HEK293 (cell line): Measurements from ENCODE around the gene CCDC184.

Experiments used
- CTCF ChIA-PET: fragments of 350-600 bp; formaldehyde crosslinking; extraction: SDS; loops from one replicate; lab custom pipeline; 2021; ENCODE audit warnings: antibody characterized with exemption; lab: Yijun Ruan, JAX
- POLR2A ChIA-PET: fragments of 300-600 bp; formaldehyde crosslinking; extraction: SDS; loops from one replicate; lab custom pipeline; 2020; ENCODE audit warnings: antibody characterized with exemption, inconsistent platforms; lab: Yijun Ruan, JAX
- H3K27ac ChIP-seq: fragments of 200-500 bp; sonication (Bioruptor generic); 2 replicates; pipeline ENCODE4 v1.5.1; 2014; ENCODE audit warnings: low read depth, low read length, control low read depth, inconsistent platforms; ENCODE audit errors: extremely low read depth
- H3K36me3 ChIP-seq, 2 experiments: fragments of 200-500 bp in 1 of 2; sonication (Bioruptor generic) in 1 of 2; 1 replicate in 1 of 2; 2 replicates in 1 of 2; pipeline ENCODE4 v1.5.1; 2014 to 2017; ENCODE audit warnings: inconsistent platforms in 2 of 2, low read length in 2 of 2; ENCODE audit not compliant: control insufficient read depth in 2 of 2, insufficient read depth in 1 of 2
- H3K4me1 ChIP-seq: fragments of 200-500 bp; sonication (Bioruptor generic); 2 replicates; pipeline ENCODE4 v1.5.1; 2014; ENCODE audit warnings: mild to moderate bottlenecking, low read length, inconsistent platforms; ENCODE audit not compliant: control insufficient read depth, insufficient read depth
- H3K4me3 ChIP-seq: 2 replicates; pipeline ENCODE4 v1.5.1; 2011; ENCODE audit warnings: low read depth, mild to moderate bottlenecking, control low read depth, low read length, moderate library complexity
- H3K9me3 ChIP-seq: fragments of 200-500 bp; sonication (Bioruptor generic); 2 replicates; pipeline ENCODE4 v1.5.1; 2014; ENCODE audit warnings: low read depth, low read length, inconsistent platforms; ENCODE audit not compliant: control insufficient read depth, insufficient read depth
- BCL6B ChIP-seq: fragments of 450-650 bp; formaldehyde crosslinking; IDR thresholded peaks from 2 replicates; pipeline ENCODE4 v1.5.1; 2017; ENCODE audit warnings: missing biosample characterization, missing genetic modification characterization
- CTCF ChIP-seq: fragments of 450-650 bp; formaldehyde crosslinking; IDR thresholded peaks from 2 replicates; pipeline ENCODE4 v1.5.1; 2016; ENCODE audit warnings: missing biosample characterization, missing genetic modification characterization
- GLIS1 ChIP-seq: fragments of 450-650 bp; formaldehyde crosslinking; IDR thresholded peaks from 2 replicates; pipeline ENCODE4 v1.5.1; 2016; ENCODE audit warnings: missing biosample characterization, missing genetic modification characterization
- KLF1 ChIP-seq: fragments of 450-650 bp; formaldehyde crosslinking; IDR thresholded peaks from 2 replicates; pipeline ENCODE4 v1.5.1; 2016; ENCODE audit warnings: missing biosample characterization, missing genetic modification characterization
- KLF16 ChIP-seq: fragments of 450-650 bp; formaldehyde crosslinking; IDR thresholded peaks from 2 replicates; pipeline ENCODE4 v1.5.1; 2017; ENCODE audit warnings: missing biosample characterization, missing genetic modification characterization
- PRDM1 ChIP-seq: fragments of 450-650 bp; formaldehyde crosslinking; IDR thresholded peaks from 2 replicates; pipeline ENCODE4; 2016; ENCODE audit warnings: missing biosample characterization, missing genetic modification characterization
- PRDM6 ChIP-seq: fragments of 450-650 bp; formaldehyde crosslinking; IDR thresholded peaks from 2 replicates; pipeline ENCODE4 v1.5.1; 2017; ENCODE audit warnings: missing biosample characterization, missing genetic modification characterization
- REPIN1 ChIP-seq: fragments of 450-650 bp; formaldehyde crosslinking; IDR thresholded peaks from 2 replicates; pipeline ENCODE4 v1.5.1; 2017; ENCODE audit warnings: missing biosample characterization, missing genetic modification characterization, low read depth
- SALL2 ChIP-seq: fragments of 450-650 bp; formaldehyde crosslinking; IDR thresholded peaks from 2 replicates; pipeline ENCODE4 v1.5.0; 2017; ENCODE audit warnings: missing biosample characterization, mild to moderate bottlenecking, missing genetic modification characterization, borderline replicate concordance
- SCRT2 ChIP-seq: fragments of 450-650 bp; formaldehyde crosslinking; IDR thresholded peaks from 2 replicates; pipeline ENCODE4 v1.5.1; 2016; ENCODE audit warnings: missing biosample characterization, missing genetic modification characterization
- SP3 ChIP-seq: fragments of 450-650 bp; formaldehyde crosslinking; IDR thresholded peaks from 2 replicates; pipeline ENCODE4 v1.5.1; 2016; ENCODE audit warnings: missing biosample characterization, missing genetic modification characterization
- YY2 ChIP-seq: fragments of 450-650 bp; formaldehyde crosslinking; IDR thresholded peaks from 2 replicates; pipeline ENCODE4 v1.5.1; 2016; ENCODE audit warnings: missing biosample characterization, missing genetic modification characterization
- ZFHX2 ChIP-seq: fragments of 450-650 bp; formaldehyde crosslinking; conservative IDR thresholded peaks from 2 replicates; pipeline ENCODE4 v1.5.1; 2016; ENCODE audit warnings: missing biosample characterization, missing genetic modification characterization
- ZNF133 ChIP-seq: fragments of 450-650 bp; formaldehyde crosslinking; IDR thresholded peaks from 2 replicates; pipeline ENCODE4 v1.5.1; 2016; ENCODE audit warnings: missing biosample characterization, missing genetic modification characterization
- ZNF16 ChIP-seq: fragments of 450-650 bp; formaldehyde crosslinking; IDR thresholded peaks from 2 replicates; pipeline ENCODE4 v1.5.1; 2016; ENCODE audit warnings: low read depth, missing biosample characterization, missing genetic modification characterization
- ZNF266 ChIP-seq: fragments of 450-650 bp; formaldehyde crosslinking; IDR thresholded peaks from 2 replicates; pipeline ENCODE4 v1.5.1; 2016; ENCODE audit warnings: missing biosample characterization, missing genetic modification characterization, low read depth
- ZNF335 ChIP-seq: fragments of 450-650 bp; formaldehyde crosslinking; conservative IDR thresholded peaks from 2 replicates; pipeline ENCODE4 v1.5.1; 2016; ENCODE audit warnings: missing biosample characterization, missing genetic modification characterization
- ZNF426 ChIP-seq: fragments of 450-650 bp; formaldehyde crosslinking; IDR thresholded peaks from 2 replicates; pipeline ENCODE4 v1.5.1; 2017; ENCODE audit warnings: missing biosample characterization, missing genetic modification characterization, mild to moderate bottlenecking, inconsistent platforms, moderate library complexity
- ZNF548 ChIP-seq: fragments of 450-650 bp; formaldehyde crosslinking; IDR thresholded peaks from 2 replicates; pipeline ENCODE4 v1.5.1; 2016; ENCODE audit warnings: missing biosample characterization, missing genetic modification characterization
- ZNF558 ChIP-seq: fragments of 450-650 bp; formaldehyde crosslinking; IDR thresholded peaks from 2 replicates; pipeline ENCODE4 v1.5.1; 2016; ENCODE audit warnings: missing biosample characterization, missing genetic modification characterization
- ZNF621 ChIP-seq: fragments of 450-650 bp; formaldehyde crosslinking; IDR thresholded peaks from 2 replicates; pipeline ENCODE4 v1.5.1; 2017; ENCODE audit warnings: missing biosample characterization, missing genetic modification characterization
- TF ChIP-seq, protein P1 (sequence below): fragments of 450-650 bp; formaldehyde crosslinking; IDR thresholded peaks from 2 replicates; pipeline ENCODE4 v1.5.1; 2016; ENCODE audit warnings: missing biosample characterization, missing genetic modification characterization
- TF ChIP-seq, protein P2 (sequence below): fragments of 450-650 bp; formaldehyde crosslinking; IDR thresholded peaks from 2 replicates; pipeline ENCODE4 v1.5.1; 2016; ENCODE audit warnings: missing biosample characterization, missing genetic modification characterization
- TF ChIP-seq, protein P3 (sequence below): fragments of 450-650 bp; formaldehyde crosslinking; IDR thresholded peaks from 2 replicates; pipeline ENCODE4 v1.5.1; 2016; ENCODE audit warnings: missing biosample characterization, missing genetic modification characterization

The CCDC184 gene

DNA sequence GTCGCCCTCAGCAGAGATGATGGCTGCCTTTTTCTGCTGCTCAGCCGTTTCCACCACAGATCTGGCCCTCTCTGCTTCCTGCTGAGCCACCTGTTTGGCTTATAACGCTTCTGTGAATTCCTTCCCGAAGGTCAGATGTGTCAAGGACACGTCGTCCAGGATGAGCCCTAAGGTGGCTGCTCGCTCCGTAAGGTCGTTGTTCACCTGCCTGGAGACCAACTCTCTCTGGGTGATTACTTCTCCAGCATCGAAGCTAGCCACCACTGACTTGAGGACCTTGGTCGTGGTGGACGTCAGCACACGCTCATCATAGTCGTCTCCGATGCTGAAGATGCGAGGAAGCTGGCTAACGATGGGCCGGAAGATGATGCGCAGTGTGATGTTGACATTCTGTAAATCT is 14.4 kb upstream of the CCDC184 start:
- TF ChIP-seq CTCF (tag by site-specific recombination) (no peak), ZNF335 (tag by site-specific recombination) (no peak), YY2 (no peak), GLIS1 (no peak), SP3 (tag by site-specific recombination) (no peak), SALL2 (tag by site-specific recombination) (no peak), ZNF16 (tag by site-specific recombination) (no peak), ZFHX2 (no peak), KLF1 (no peak), ZNF548 (tag by site-specific recombination) (no peak)
- TF ChIP-seq, protein P1, sequence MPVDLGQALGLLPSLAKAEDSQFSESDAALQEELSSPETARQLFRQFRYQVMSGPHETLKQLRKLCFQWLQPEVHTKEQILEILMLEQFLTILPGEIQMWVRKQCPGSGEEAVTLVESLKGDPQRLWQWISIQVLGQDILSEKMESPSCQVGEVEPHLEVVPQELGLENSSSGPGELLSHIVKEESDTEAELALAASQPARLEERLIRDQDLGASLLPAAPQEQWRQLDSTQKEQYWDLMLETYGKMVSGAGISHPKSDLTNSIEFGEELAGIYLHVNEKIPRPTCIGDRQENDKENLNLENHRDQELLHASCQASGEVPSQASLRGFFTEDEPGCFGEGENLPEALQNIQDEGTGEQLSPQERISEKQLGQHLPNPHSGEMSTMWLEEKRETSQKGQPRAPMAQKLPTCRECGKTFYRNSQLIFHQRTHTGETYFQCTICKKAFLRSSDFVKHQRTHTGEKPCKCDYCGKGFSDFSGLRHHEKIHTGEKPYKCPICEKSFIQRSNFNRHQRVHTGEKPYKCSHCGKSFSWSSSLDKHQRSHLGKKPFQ (tag by site-specific recombination): no peak
- TF ChIP-seq, protein P2, sequence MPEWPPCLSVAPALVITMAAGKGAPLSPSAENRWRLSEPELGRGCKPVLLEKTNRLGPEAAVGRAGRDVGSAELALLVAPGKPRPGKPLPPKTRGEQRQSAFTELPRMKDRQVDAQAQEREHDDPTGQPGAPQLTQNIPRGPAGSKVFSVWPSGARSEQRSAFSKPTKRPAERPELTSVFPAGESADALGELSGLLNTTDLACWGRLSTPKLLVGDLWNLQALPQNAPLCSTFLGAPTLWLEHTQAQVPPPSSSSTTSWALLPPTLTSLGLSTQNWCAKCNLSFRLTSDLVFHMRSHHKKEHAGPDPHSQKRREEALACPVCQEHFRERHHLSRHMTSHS (tag by site-specific recombination): no peak
- CTCF ChIA-PET: interaction anchor here (0.6 to 1.5 kb wide), 2 partner anchors 14 to 415 kb away, joined by 3 read pairs; no protein-coding TSS in a partner anchor
- Histone ChIP-seq H3K4me1 (no peaks in the 10 kb centered on the region), H3K9me3 (no peaks in the 10 kb centered on the region), H3K27ac (no peak overlapping the region), H3K36me3 (no peaks in the 10 kb centered on the region), H3K4me3 (no peak overlapping the region)
- POLR2A ChIA-PET: interaction anchor here (1.4 kb wide), 1 partner anchor 14 kb away, joined by 4 read pairs; no protein-coding TSS in a partner anchor

GRCh38 chr12:48175613-48176416 is 7.6 kb upstream of the CCDC184 start:
- no peaks in the 10 kb centered on the region for H3K9me3 ChIP-seq
- ChIA-PET CTCF (interaction anchor here (0.7 to 2.2 kb wide), 6 partner anchors 10 to 434 kb away, joined by 3 to 8 read pairs (median 4); no protein-coding TSS in a partner anchor), POLR2A (no interaction called here)
- H3K27ac ChIP-seq: no peak overlapping the region
- 0 out of 2 replicates have a peak, but pooled peaks cover 2% of the 10 kb centered on the region for H3K4me1 ChIP-seq
- no peak overlapping the region for H3K4me3 ChIP-seq
- H3K36me3 ChIP-seq: no peaks in the 10 kb centered on the region
- TF ChIP-seq ZNF426 (tag by site-specific recombination): no peak
- TF ChIP-seq REPIN1 (tag by site-specific recombination): no peak
- no peak for TF ChIP-seq KLF16 (tag by site-specific recombination)
- TF ChIP-seq BCL6B: peak; percentile 83
- peak; percentile 83 for TF ChIP-seq SCRT2 (tag by site-specific recombination)
- TF ChIP-seq PRDM1 (tag by site-specific recombination): peak; percentile 67
- TF ChIP-seq, protein P3, sequence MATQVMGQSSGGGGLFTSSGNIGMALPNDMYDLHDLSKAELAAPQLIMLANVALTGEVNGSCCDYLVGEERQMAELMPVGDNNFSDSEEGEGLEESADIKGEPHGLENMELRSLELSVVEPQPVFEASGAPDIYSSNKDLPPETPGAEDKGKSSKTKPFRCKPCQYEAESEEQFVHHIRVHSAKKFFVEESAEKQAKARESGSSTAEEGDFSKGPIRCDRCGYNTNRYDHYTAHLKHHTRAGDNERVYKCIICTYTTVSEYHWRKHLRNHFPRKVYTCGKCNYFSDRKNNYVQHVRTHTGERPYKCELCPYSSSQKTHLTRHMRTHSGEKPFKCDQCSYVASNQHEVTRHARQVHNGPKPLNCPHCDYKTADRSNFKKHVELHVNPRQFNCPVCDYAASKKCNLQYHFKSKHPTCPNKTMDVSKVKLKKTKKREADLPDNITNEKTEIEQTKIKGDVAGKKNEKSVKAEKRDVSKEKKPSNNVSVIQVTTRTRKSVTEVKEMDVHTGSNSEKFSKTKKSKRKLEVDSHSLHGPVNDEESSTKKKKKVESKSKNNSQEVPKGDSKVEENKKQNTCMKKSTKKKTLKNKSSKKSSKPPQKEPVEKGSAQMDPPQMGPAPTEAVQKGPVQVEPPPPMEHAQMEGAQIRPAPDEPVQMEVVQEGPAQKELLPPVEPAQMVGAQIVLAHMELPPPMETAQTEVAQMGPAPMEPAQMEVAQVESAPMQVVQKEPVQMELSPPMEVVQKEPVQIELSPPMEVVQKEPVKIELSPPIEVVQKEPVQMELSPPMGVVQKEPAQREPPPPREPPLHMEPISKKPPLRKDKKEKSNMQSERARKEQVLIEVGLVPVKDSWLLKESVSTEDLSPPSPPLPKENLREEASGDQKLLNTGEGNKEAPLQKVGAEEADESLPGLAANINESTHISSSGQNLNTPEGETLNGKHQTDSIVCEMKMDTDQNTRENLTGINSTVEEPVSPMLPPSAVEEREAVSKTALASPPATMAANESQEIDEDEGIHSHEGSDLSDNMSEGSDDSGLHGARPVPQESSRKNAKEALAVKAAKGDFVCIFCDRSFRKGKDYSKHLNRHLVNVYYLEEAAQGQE (tag by site-specific recombination): no peak
- TF ChIP-seq ZNF266 (tag by site-specific recombination): no peak
- no peak for TF ChIP-seq ZNF558 (tag by site-specific recombination)
- TF ChIP-seq PRDM6 (tag by site-specific recombination): peak; percentile 65
- no peak for TF ChIP-seq ZNF621 (tag by site-specific recombination)
- no peak for TF ChIP-seq ZNF133 (tag by site-specific recombination)
